Fibroblast of skin of left biceps (primary cell): ENCODE measurements around the gene PFN2.

Source experiments
- DNase-seq, 2 experiments: peaks; one replicate each; pipeline ENCODE4 v3.0.0-alpha.2; 2013; ENCODE audit warnings: low read depth in 2 of 2

Gene PFN2

DNA sequence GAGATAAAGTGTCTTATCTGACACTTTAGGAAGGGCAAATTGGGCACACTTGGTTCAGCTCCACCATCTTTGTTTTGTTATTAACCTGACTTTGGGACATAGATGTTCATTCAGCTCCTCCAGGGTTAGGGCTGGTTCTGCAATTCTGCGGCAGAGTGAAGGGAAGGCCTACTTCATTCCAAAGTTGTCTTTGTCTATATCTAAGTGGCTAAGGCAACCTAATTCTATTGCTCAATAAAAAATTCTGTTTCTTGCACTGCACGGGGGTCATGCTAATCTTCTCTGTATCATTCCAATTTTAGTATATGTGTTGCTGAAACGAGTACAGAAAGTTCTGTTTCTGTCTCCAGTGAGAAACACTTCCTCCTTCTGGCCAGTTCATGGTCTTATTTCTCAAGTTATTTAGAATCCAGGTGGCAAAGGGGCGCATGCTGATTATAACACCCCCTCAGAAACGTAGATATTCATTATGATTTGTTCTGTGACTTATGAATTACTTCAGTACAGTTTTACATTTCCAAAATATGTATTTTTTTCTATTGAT lies 53.5 kb downstream of the PFN2 start:
- DNase-seq = no peak
